Measurements from ENCODE around the gene ECHDC3.

DNA sequence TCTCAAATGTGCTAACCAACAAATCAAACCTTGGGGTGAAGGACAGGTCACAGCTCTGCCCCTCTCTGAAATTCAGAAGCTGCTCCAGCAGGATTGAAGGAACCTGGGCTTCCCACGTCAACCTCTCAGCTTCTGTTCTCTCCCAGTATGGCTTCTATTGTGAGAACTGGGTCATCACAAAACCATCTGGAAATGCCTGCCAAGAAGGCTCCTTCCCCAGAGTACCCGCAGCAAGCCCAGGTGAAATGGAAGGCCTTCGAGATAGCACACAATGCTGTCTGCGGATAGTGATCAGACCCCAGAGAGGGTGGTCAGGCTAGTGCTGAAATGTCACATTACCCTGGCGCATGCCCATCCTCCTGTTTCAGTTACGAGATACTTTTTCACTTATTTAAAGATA lies 64.5 kb downstream of the ECHDC3 start:
- TF ChIP-seq, protein P1, sequence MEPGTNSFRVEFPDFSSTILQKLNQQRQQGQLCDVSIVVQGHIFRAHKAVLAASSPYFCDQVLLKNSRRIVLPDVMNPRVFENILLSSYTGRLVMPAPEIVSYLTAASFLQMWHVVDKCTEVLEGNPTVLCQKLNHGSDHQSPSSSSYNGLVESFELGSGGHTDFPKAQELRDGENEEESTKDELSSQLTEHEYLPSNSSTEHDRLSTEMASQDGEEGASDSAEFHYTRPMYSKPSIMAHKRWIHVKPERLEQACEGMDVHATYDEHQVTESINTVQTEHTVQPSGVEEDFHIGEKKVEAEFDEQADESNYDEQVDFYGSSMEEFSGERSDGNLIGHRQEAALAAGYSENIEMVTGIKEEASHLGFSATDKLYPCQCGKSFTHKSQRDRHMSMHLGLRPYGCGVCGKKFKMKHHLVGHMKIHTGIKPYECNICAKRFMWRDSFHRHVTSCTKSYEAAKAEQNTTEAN (CRISPR knock-in tag; conservative IDR thresholded peaks at IDR 0.05), result no peak
- TF ChIP-seq, protein P2, sequence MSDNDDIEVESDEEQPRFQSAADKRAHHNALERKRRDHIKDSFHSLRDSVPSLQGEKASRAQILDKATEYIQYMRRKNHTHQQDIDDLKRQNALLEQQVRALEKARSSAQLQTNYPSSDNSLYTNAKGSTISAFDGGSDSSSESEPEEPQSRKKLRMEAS (IDR thresholded peaks at IDR 0.05), result no peak
- TF ChIP-seq MXD4 (CRISPR knock-in tag; IDR thresholded peaks at IDR 0.05) (no peak), SNAI1 (CRISPR knock-in tag; IDR thresholded peaks at IDR 0.05; ENCODE audit: borderline replicate concordance) (no peak), FOXJ3 (CRISPR knock-in tag; IDR thresholded peaks at IDR 0.05; ENCODE audit: borderline replicate concordance) (no peak), POLR2A (IDR thresholded peaks at IDR 0.05; ENCODE audit: insufficient read depth in 1 of 2, low read depth in 2 of 2, low read length in 2 of 2) (no peak), ZNF788 (CRISPR knock-in tag; IDR thresholded peaks at IDR 0.05; ENCODE audit: borderline replicate concordance) (no peak), JUNB (CRISPR knock-in tag; IDR thresholded peaks at IDR 0.05; ENCODE audit: borderline replicate concordance) (no peak), FOXK2 (IDR thresholded peaks at IDR 0.05) (no peak)
- TF ChIP-seq, protein P3, sequence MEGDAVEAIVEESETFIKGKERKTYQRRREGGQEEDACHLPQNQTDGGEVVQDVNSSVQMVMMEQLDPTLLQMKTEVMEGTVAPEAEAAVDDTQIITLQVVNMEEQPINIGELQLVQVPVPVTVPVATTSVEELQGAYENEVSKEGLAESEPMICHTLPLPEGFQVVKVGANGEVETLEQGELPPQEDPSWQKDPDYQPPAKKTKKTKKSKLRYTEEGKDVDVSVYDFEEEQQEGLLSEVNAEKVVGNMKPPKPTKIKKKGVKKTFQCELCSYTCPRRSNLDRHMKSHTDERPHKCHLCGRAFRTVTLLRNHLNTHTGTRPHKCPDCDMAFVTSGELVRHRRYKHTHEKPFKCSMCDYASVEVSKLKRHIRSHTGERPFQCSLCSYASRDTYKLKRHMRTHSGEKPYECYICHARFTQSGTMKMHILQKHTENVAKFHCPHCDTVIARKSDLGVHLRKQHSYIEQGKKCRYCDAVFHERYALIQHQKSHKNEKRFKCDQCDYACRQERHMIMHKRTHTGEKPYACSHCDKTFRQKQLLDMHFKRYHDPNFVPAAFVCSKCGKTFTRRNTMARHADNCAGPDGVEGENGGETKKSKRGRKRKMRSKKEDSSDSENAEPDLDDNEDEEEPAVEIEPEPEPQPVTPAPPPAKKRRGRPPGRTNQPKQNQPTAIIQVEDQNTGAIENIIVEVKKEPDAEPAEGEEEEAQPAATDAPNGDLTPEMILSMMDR (CRISPR knock-in tag; IDR thresholded peaks at IDR 0.05), result no peak
- TF ChIP-seq, protein P4, sequence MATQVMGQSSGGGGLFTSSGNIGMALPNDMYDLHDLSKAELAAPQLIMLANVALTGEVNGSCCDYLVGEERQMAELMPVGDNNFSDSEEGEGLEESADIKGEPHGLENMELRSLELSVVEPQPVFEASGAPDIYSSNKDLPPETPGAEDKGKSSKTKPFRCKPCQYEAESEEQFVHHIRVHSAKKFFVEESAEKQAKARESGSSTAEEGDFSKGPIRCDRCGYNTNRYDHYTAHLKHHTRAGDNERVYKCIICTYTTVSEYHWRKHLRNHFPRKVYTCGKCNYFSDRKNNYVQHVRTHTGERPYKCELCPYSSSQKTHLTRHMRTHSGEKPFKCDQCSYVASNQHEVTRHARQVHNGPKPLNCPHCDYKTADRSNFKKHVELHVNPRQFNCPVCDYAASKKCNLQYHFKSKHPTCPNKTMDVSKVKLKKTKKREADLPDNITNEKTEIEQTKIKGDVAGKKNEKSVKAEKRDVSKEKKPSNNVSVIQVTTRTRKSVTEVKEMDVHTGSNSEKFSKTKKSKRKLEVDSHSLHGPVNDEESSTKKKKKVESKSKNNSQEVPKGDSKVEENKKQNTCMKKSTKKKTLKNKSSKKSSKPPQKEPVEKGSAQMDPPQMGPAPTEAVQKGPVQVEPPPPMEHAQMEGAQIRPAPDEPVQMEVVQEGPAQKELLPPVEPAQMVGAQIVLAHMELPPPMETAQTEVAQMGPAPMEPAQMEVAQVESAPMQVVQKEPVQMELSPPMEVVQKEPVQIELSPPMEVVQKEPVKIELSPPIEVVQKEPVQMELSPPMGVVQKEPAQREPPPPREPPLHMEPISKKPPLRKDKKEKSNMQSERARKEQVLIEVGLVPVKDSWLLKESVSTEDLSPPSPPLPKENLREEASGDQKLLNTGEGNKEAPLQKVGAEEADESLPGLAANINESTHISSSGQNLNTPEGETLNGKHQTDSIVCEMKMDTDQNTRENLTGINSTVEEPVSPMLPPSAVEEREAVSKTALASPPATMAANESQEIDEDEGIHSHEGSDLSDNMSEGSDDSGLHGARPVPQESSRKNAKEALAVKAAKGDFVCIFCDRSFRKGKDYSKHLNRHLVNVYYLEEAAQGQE (IDR thresholded peaks at IDR 0.05; ENCODE audit: borderline replicate concordance in 1 of 2, low read depth in 1 of 2, low read length in 2 of 2), result no peak

All from HepG2 (cell line).